K562 (cell line): ENCODE measurements around the gene TMEM203. TPM values are rescaled to one million over a fixed set of nuclear protein-coding genes. Genes with fewer than 3 reads are reported as not detected.

Experiments
- ATF4 ChIP-seq: fragments of 450-650 bp; formaldehyde crosslinking; IDR thresholded peaks from 2 replicates; pipeline ENCODE4 v1.4.0; 2022; ENCODE audit warnings: mild to moderate bottlenecking, moderate library complexity
- CBFB ChIP-seq: sonication (generic); formaldehyde crosslinking; IDR thresholded peaks from 2 replicates; pipeline ENCODE4 v1.4.0; 2020; ENCODE audit warnings: mild to moderate bottlenecking, missing genetic modification reagents
- ELF1 ChIP-seq: fragments of 200-800 bp; sonication (Bioruptor generic); IDR thresholded peaks from 2 replicates; pipeline ENCODE4 v1.6.1; 2016; ENCODE audit warnings: missing genetic modification characterization, missing compliant biosample characterization
- EP400 ChIP-seq: fragments of 450-650 bp; IDR thresholded peaks from 2 replicates; pipeline ENCODE4 v1.6.1; 2017; ENCODE audit warnings: antibody characterized with exemption, mild to moderate bottlenecking, moderate library complexity
- HCFC1 ChIP-seq: IDR thresholded peaks from 2 replicates; pipeline ENCODE4 v1.6.1; 2012; ENCODE audit warnings: low read depth, low read length, improper control_type of control experiment
- HDGF ChIP-seq: fragments of 450-650 bp; IDR thresholded peaks from 2 replicates; pipeline ENCODE4 v1.6.1; 2016
- JUN ChIP-seq, 2 experiments: sonication (generic) in 1 of 2; formaldehyde crosslinking in 1 of 2; IDR thresholded peaks; 2 replicates each; pipeline versions ENCODE4 v1.6.1 to v1.8.0; 2012 to 2022; ENCODE audit warnings: borderline replicate concordance in 2 of 2, mild to moderate bottlenecking in 2 of 2, improper control_type of control experiment in 1 of 2, low read depth in 1 of 2, low read length in 1 of 2, missing genetic modification reagents in 1 of 2
- KLF13 ChIP-seq: fragments of 450-650 bp; IDR thresholded peaks from 2 replicates; pipeline ENCODE4 v1.6.1; 2016; ENCODE audit warnings: missing genetic modification characterization, low read depth, mild to moderate bottlenecking, missing compliant biosample characterization, moderate library complexity, borderline replicate concordance
- NONO ChIP-seq, 2 experiments: fragments of 200-400 bp in 1 of 2; fragments of 450-650 bp in 1 of 2; formaldehyde crosslinking in 1 of 2; IDR thresholded peaks; 2 replicates each; pipeline ENCODE4 v1.6.1; 2017; ENCODE audit warnings: low read depth in 2 of 2, mild to moderate bottlenecking in 2 of 2, moderate library complexity in 2 of 2, low read length in 1 of 2
- RAD21 ChIP-seq, 2 experiments: fragments of 250-450 bp in 1 of 2; fragments of 450-650 bp in 1 of 2; sonication (Bioruptor Pico) in 1 of 2; formaldehyde crosslinking in 1 of 2; IDR thresholded peaks in 1 of 2; conservative IDR thresholded peaks in 1 of 2; 2 replicates each; pipeline versions ENCODE4 v1.4.0 to v1.8.0; 2020 to 2022; ENCODE audit warnings: mild to moderate bottlenecking in 2 of 2, moderate library complexity in 1 of 2
- SP1 ChIP-seq: sonication (generic); formaldehyde crosslinking; IDR thresholded peaks from 2 replicates; pipeline ENCODE4 v1.8.1; 2022; ENCODE audit warnings: mild to moderate bottlenecking, missing genetic modification reagents
- TARDBP ChIP-seq: fragments of 450-650 bp; IDR thresholded peaks from 2 replicates; pipeline ENCODE4 v1.6.1; 2016
- TBL1XR1 ChIP-seq, 2 experiments: IDR thresholded peaks; 2 replicates each; pipeline ENCODE4 v1.6.1; 2012; ENCODE audit warnings: improper control_type of control experiment in 2 of 2, low read length in 2 of 2, mild to moderate bottlenecking in 1 of 2
- ZBTB17 ChIP-seq: fragments of 450-650 bp; formaldehyde crosslinking; IDR thresholded peaks from 2 replicates; pipeline ENCODE4 v1.4.0; 2020; ENCODE audit warnings: mild to moderate bottlenecking
- ZBTB9 ChIP-seq: fragments of 450-650 bp; formaldehyde crosslinking; IDR thresholded peaks from 2 replicates; pipeline ENCODE4 v1.4.0; 2020; ENCODE audit warnings: mild to moderate bottlenecking, moderate library complexity
- ZNF24 ChIP-seq: fragments of 450-650 bp; IDR thresholded peaks from 2 replicates; pipeline ENCODE4 v1.6.1; 2016
- polyA plus RNA-seq, 8 experiments: library from polyadenylated mRNA; depleted of rRNA in 4 of 8; stranded (reverse) in 5 of 8; unstranded in 3 of 8; fragments of >200 nt; fragmentation: Nextera tagmentation in 2 of 8; fragmentation: Illumina TruSeq in 1 of 8; extraction: Ambion mirVana in 2 of 8; extraction: Trizol in 1 of 8; gene quantifications; 2 replicates each; pipeline versions ENCODE4 v1.2.1 to v1.2.3, GENCODE V29; 2011 to 2014; ENCODE audit warnings: inconsistent platforms in 1 of 8, missing spikeins in 1 of 8
- total RNA-seq, 7 experiments: library from RNA; depleted of rRNA in 6 of 7; stranded (reverse); fragments of >200 nt in 6 of 7; fragmentation: Illumina TruSeq in 2 of 7; extraction: Trizol in 2 of 7; gene quantifications; 2 replicates each; pipeline versions ENCODE4 v1.2.1 to v1.2.3, GENCODE V29; 2011 to 2021; ENCODE audit warnings: low replicate concordance in 1 of 7
- TF ChIP-seq, protein P1 (sequence below): fragments of 450-650 bp; formaldehyde crosslinking; IDR thresholded peaks from 2 replicates; pipeline ENCODE4 v1.4.0; 2020; ENCODE audit warnings: mild to moderate bottlenecking, moderate library complexity
- TF ChIP-seq, protein P2 (sequence below), 2 experiments: fragments of 450-650 bp; IDR thresholded peaks; 2 replicates each; pipeline ENCODE4 v1.6.1; 2018; ENCODE audit warnings: mild to moderate bottlenecking in 2 of 2, low read depth in 1 of 2; ENCODE audit not compliant: partially characterized antibody in 2 of 2

Gene TMEM203
- total and polyA plus RNA-seq, 9 of the 15 experiments (the other 6 are each of a cell fraction or from before 2014, with no cell fraction given): 8.8 to 59.5 (median 37.6) TPM

DNA sequence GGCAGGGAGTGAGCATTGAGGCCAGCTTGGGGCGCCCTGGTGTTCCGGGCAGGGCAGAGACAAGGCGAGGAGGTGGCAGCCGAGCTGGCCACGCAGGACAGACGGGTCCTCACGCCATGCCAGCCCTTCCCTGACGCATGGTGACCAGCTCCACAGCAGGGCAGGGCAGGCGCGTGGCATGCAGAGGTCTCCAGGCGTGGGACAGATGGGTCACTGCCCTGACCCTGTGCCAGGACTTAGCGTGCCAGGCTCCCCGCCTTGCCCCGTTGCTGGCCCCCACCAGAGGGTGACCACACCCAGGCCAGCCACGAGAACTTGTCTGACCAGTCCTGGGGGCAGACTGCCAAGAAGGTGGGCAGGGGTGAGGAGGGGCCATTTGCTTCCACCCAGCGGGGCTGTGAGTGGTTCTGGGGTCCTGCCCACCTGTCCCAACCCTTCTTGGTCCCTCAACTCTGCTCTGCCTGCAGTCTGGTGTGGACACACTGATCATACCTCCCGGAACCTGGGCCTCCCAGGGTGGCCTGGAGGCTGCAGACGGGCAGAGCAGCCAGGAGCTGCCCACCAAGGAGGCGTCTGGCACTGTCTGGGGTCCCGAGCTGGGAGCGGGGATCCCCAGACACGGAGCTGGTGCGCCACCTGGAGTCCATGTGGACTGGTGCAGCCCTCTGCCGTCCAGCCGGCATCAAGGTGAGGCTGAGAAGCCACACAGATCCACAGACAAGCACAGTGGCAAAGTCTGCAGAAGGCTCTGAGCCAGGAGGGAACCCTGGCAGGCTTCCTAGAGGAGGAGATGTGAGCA, 21.8 kb upstream of the TMEM203 start, which contains the start of gene RNF224 (continued):
- TF ChIP-seq ATF4 (CRISPR knock-in tag) (peak; percentile 26; the same call in 1 of the 2 replicates), HDGF (peak; percentile 90; the same call in 1 of the 2 replicates), TBL1XR1 (IDR thresholded peaks at IDR 0.05; ENCODE audit: low read length in 2 of 2) (0 out of 4 replicates have a peak, but pooled peaks of 1 of the 2 experiments have one; percentile 34), NONO (IDR thresholded peaks at IDR 0.05; ENCODE audit: low read depth in 2 of 2, low read length in 1 of 2) (peak in 1 of 2 experiments; percentile 17; a peak in 1 of 4 replicates), HCFC1 (peak; percentile 37; the same call in 1 of the 2 replicates), SP1 (CRISPR knock-in tag) (peak; percentile 57; the same call in 1 of the 2 replicates), RAD21 (CRISPR knock-in tag; conservative IDR thresholded peaks at IDR 0.05 in 1 of 2, IDR thresholded peaks at IDR 0.05 in 1 of 2) (peak; percentile 96 to 98), EP400 (no peak), TARDBP (no peak), ZBTB9 (CRISPR knock-in tag) (peak; percentile 89; the same call in 1 of the 2 replicates), JUN (IDR thresholded peaks at IDR 0.05; ENCODE audit: borderline replicate concordance, low read depth, low read length) (0 out of 2 replicates have a peak, but pooled peaks have one; percentile 8), JUN (CRISPR knock-in tag; IDR thresholded peaks at IDR 0.05; ENCODE audit: borderline replicate concordance) (no peak), KLF13 (tag) (0 out of 2 replicates have a peak, but pooled peaks have one; percentile 53), CBFB (CRISPR knock-in tag) (0 out of 2 replicates have a peak, but pooled peaks have one; percentile 72), ZBTB17 (CRISPR knock-in tag) (0 out of 2 replicates have a peak, but pooled peaks have one; percentile 12), ZNF24 (peak; percentile 28; the same call in 1 of the 2 replicates), ELF1 (no peak)
- TF ChIP-seq, protein P1, sequence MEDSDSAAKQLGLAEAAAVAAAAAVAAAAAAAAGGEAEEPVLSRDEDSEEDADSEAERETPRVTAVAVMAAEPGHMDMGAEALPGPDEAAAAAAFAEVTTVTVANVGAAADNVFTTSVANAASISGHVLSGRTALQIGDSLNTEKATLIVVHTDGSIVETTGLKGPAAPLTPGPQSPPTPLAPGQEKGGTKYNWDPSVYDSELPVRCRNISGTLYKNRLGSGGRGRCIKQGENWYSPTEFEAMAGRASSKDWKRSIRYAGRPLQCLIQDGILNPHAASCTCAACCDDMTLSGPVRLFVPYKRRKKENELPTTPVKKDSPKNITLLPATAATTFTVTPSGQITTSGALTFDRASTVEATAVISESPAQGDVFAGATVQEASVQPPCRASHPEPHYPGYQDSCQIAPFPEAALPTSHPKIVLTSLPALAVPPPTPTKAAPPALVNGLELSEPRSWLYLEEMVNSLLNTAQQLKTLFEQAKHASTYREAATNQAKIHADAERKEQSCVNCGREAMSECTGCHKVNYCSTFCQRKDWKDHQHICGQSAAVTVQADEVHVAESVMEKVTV (CRISPR knock-in tag): peak; percentile 95
- TF ChIP-seq, protein P2, sequence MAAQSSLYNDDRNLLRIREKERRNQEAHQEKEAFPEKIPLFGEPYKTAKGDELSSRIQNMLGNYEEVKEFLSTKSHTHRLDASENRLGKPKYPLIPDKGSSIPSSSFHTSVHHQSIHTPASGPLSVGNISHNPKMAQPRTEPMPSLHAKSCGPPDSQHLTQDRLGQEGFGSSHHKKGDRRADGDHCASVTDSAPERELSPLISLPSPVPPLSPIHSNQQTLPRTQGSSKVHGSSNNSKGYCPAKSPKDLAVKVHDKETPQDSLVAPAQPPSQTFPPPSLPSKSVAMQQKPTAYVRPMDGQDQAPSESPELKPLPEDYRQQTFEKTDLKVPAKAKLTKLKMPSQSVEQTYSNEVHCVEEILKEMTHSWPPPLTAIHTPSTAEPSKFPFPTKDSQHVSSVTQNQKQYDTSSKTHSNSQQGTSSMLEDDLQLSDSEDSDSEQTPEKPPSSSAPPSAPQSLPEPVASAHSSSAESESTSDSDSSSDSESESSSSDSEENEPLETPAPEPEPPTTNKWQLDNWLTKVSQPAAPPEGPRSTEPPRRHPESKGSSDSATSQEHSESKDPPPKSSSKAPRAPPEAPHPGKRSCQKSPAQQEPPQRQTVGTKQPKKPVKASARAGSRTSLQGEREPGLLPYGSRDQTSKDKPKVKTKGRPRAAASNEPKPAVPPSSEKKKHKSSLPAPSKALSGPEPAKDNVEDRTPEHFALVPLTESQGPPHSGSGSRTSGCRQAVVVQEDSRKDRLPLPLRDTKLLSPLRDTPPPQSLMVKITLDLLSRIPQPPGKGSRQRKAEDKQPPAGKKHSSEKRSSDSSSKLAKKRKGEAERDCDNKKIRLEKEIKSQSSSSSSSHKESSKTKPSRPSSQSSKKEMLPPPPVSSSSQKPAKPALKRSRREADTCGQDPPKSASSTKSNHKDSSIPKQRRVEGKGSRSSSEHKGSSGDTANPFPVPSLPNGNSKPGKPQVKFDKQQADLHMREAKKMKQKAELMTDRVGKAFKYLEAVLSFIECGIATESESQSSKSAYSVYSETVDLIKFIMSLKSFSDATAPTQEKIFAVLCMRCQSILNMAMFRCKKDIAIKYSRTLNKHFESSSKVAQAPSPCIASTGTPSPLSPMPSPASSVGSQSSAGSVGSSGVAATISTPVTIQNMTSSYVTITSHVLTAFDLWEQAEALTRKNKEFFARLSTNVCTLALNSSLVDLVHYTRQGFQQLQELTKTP (IDR thresholded peaks at IDR 0.05; ENCODE audit: low read depth in 1 of 2, partially characterized antibody in 2 of 2): peak in 1 of 2 experiments; percentile 90
